Gastroesophageal sphincter (tissue), 4 donors: ENCODE data around the gene SGO2. TPM values are rescaled to one million over a fixed set of nuclear protein-coding genes. Genes with fewer than 3 reads are reported as not detected.

Experiments
- ATAC-seq: fragments of 150-250 bp; one replicate; pipeline ENCODE4 v1.9.1; 2016; ENCODE audit warnings: mild to moderate bottlenecking, moderate library complexity
- H3K27ac ChIP-seq, 4 donors: fragments of 200-600 bp; sonication (generic) in 3 of 4; 1 replicate in 3 of 4; 2 replicates in 1 of 4; pipeline ENCODE4 v1.5.1; 2016 to 2019
- H3K27me3 ChIP-seq: fragments of 200-600 bp; sonication (generic); one replicate; pipeline ENCODE4 v1.5.1; 2019
- H3K36me3 ChIP-seq, 2 donors: fragments of 200-600 bp; sonication (generic); one replicate each; pipeline ENCODE4 v1.5.1; 2019; ENCODE audit warnings: control low read depth in 1 of 2
- H3K4me1 ChIP-seq, 3 donors: fragments of 200-600 bp; sonication (generic); 1 replicate in 2 of 3; 2 replicates in 1 of 3; pipeline ENCODE4 v1.5.1; 2016 to 2019; ENCODE audit warnings: control low read depth in 2 of 3
- H3K4me3 ChIP-seq, 2 donors: fragments of 200-600 bp; sonication (generic); one replicate each; pipeline ENCODE4 v1.5.1; 2019; ENCODE audit warnings: mild to moderate bottlenecking in 1 of 2, moderate library complexity in 1 of 2
- H3K9me3 ChIP-seq, 3 donors: fragments of 200-600 bp; sonication (generic); one replicate each; pipeline ENCODE4 v1.5.1; 2017 to 2019; ENCODE audit warnings: control low read depth in 2 of 3
- EP300 ChIP-seq: sonication (generic); formaldehyde crosslinking; IDR thresholded peaks from one replicate; pipeline ENCODE4 v1.6.1; 2017; ENCODE audit warnings: antibody characterized with exemption, mild to moderate bottlenecking
- POLR2A ChIP-seq, 2 donors: fragments of 450-650 bp; IDR thresholded peaks; one replicate each; pipeline ENCODE4 v1.6.1; 2017; ENCODE audit warnings: antibody characterized with exemption in 2 of 2, mild to moderate bottlenecking in 2 of 2, moderate library complexity in 1 of 2
- POLR2AphosphoS5 ChIP-seq: sonication (generic); formaldehyde crosslinking; IDR thresholded peaks from one replicate; pipeline ENCODE4 v1.6.1; 2017; ENCODE audit warnings: antibody characterized with exemption
- WGBS, 2 donors: methylation state at CpG; one replicate each; pipeline ENCODE4 v1.1.5; 2018; ENCODE audit warnings: low coverage in 1 of 2; 5-methylcytosine and 5-hydroxymethylcytosine counted together
- total RNA-seq, 4 donors: library from RNA; depleted of rRNA; stranded (reverse); fragments of >200 nt; gene quantifications; one replicate each; pipeline ENCODE4 v1.1.0, GENCODE V29; 2016
- TF ChIP-seq, protein P1 (sequence below), 4 experiments: fragments of 200-600 bp in 2 of 4; fragments of 450-650 bp in 2 of 4; sonication (generic) in 1 of 4; IDR thresholded peaks; one replicate each; pipeline ENCODE4 v1.5.1; 2017 to 2019; ENCODE audit warnings: antibody characterized with exemption in 4 of 4, mild to moderate bottlenecking in 2 of 4, moderate library complexity in 2 of 4

SGO2 gene
- total RNA-seq, 4 donors from 2014 or later, result 0.62 to 1.8 (median 1.4) TPM

DNA sequence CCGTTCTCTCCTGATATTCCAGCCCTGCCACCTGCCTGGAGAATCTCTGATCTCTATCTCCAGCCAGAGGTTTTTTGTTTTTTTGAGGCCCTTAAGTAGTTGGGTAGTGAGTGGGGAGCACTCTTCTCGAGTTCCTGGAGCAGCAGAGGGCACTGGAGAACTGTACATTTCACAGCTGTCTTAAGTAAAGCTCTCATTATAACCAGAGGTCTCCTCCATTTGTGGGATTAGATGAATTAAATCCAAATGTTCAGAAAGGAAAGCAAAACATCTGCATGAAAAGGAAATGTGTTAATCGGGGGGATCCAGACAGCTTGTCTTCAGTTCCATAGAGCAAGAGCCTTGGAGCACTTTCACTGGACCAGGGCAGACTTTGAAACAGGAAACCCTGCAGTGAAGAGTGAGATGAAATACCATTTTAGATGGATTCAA, 92.6 kb downstream of the SGO2 start:
- 43 to 54% methylated on average over 3 of the region's 3 CpGs for WGBS, 2 donors
- Histone ChIP-seq H3K27ac (no peak overlapping the region), H3K27me3 (no peaks in the 10 kb centered on the region), H3K4me3 (no peak overlapping the region), H3K9me3 (no peaks in the 10 kb centered on the region), H3K4me1 (peaks cover 0 to 13% (median 0%) of the 10 kb centered on the region in 3 donors), H3K36me3 (peaks cover 0 to 32% of the 10 kb centered on the region in 2 donors)
- no peak for TF ChIP-seq POLR2AphosphoS5
- no peak for TF ChIP-seq EP300
- TF ChIP-seq, protein P1, sequence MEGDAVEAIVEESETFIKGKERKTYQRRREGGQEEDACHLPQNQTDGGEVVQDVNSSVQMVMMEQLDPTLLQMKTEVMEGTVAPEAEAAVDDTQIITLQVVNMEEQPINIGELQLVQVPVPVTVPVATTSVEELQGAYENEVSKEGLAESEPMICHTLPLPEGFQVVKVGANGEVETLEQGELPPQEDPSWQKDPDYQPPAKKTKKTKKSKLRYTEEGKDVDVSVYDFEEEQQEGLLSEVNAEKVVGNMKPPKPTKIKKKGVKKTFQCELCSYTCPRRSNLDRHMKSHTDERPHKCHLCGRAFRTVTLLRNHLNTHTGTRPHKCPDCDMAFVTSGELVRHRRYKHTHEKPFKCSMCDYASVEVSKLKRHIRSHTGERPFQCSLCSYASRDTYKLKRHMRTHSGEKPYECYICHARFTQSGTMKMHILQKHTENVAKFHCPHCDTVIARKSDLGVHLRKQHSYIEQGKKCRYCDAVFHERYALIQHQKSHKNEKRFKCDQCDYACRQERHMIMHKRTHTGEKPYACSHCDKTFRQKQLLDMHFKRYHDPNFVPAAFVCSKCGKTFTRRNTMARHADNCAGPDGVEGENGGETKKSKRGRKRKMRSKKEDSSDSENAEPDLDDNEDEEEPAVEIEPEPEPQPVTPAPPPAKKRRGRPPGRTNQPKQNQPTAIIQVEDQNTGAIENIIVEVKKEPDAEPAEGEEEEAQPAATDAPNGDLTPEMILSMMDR (IDR thresholded peaks at IDR 0.05), result peak in 1 of 4 experiments; percentile 7
- no peak for TF ChIP-seq POLR2A (IDR thresholded peaks at IDR 0.05)
- ATAC-seq, result no peak

DNA sequence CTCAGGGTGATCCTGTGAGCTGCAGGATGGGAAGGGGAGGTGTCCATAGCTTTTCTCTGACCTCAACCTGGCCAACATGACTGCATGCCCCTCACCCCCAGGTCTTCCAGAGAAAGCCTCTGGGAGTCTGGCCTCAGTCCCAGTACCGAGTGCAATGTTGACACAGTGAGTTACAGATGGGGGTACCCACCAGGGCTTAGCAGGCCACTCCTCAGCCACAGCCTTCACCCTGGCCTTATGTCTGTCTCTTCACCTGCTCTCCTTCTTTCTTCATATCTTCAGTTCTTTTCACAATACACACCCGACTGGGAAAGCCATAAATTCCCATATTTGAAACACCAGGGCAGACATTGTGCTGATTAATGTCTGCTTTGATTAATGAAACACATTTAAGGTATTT, 93.3 kb downstream of the SGO2 start:
- WGBS, 2 donors, result 40% methylated on average over 2 of the region's 2 CpGs
- TF ChIP-seq, protein P1 (IDR thresholded peaks at IDR 0.05), result no peak
- TF ChIP-seq POLR2AphosphoS5, result no peak
- no peak for TF ChIP-seq EP300
- TF ChIP-seq POLR2A (IDR thresholded peaks at IDR 0.05), result no peak
- no peaks in the 10 kb centered on the region for H3K27me3 ChIP-seq
- no peak for ATAC-seq
- peaks cover 0 to 32% of the 10 kb centered on the region in 2 donors for H3K36me3 ChIP-seq
- no peak overlapping the region for H3K4me3 ChIP-seq
- no peak overlapping the region for H3K27ac ChIP-seq
- H3K4me1 ChIP-seq, result peaks cover 0 to 13% (median 0%) of the 10 kb centered on the region in 3 donors
- no peaks in the 10 kb centered on the region for H3K9me3 ChIP-seq

DNA sequence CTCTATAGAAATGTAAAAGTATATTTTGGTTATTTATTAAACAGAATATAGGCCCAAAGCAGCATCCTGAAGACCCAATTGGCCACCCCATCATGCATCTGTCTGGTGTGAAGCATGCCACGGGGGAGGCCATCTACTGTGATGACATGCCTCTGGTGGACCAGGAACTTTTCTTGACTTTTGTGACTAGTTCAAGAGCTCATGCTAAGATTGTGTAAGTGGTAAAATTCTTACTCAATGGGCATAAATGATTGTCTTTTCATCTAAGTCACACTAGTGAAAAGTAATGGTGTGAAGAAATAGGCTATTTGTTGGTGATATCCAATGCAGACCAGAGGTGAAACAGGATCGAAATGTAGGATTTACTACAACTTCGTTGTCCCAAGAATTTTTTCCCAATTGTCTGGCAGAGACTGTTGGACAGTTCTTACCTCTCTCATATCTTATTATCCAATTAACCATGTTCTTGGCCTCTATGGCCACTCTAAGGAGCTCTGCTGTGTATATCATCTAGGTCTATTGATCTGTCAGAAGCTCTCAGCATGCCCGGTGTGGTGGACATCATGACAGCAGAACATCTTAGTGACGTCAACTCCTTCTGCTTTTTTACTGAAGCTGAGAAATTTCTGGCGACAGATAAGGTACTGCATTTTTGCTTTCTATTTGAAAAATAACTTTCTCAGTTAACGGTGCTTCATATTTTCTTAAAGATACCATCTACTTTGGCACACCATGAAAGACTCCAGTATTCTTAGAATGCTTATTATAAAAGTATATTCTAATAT, 94.8 kb downstream of the SGO2 start:
- H3K4me3 ChIP-seq, result no peak overlapping the region
- no peak overlapping the region for H3K27ac ChIP-seq
- WGBS, 2 donors, result 85 to 90% methylated on average over 7 of the region's 7 CpGs
- TF ChIP-seq POLR2A (IDR thresholded peaks at IDR 0.05) (no peak), EP300 (no peak), POLR2AphosphoS5 (no peak)
- TF ChIP-seq, protein P1 (IDR thresholded peaks at IDR 0.05), result no peak
- H3K9me3 ChIP-seq, result no peaks in the 10 kb centered on the region
- peaks cover 0 to 31% of the 10 kb centered on the region in 2 donors for H3K36me3 ChIP-seq
- H3K4me1 ChIP-seq, result peaks cover 0 to 13% (median 0%) of the 10 kb centered on the region in 3 donors
- no peaks in the 10 kb centered on the region for H3K27me3 ChIP-seq
- no peak for ATAC-seq

DNA sequence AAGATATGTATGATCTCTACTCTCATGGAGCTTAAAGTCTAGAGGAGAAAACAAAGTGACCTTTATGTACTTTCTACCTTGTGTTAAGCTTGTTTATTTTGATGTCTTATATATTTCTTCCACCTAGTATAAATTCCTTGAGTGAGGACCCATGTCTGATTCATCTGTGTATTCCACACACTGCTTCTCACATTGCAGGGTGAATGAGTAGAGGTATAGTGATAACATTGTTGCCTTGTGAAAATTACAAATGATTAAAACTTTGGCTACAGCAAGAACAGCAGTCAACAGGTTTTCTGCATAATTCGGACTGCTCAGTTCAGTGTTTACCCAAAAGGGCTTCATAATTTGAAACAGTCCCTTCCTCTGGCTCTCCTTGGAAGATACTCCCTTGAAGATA, 96.1 kb downstream of the SGO2 start:
- TF ChIP-seq, protein P1 (IDR thresholded peaks at IDR 0.05), result no peak
- no peaks in the 10 kb centered on the region for H3K9me3 ChIP-seq
- peaks cover 0 to 13% (median 0%) of the 10 kb centered on the region in 3 donors for H3K4me1 ChIP-seq
- no peaks in the 10 kb centered on the region for H3K27me3 ChIP-seq
- 60 to 88% methylated on average over 1 of the region's 1 CpG for whole genome bisulfite sequencing, 2 donors
- H3K27ac ChIP-seq, result no peak overlapping the region
- peaks cover 0 to 42% of the 10 kb centered on the region in 2 donors for H3K36me3 ChIP-seq
- H3K4me3 ChIP-seq, result no peak overlapping the region
- no peak for ATAC-seq

DNA sequence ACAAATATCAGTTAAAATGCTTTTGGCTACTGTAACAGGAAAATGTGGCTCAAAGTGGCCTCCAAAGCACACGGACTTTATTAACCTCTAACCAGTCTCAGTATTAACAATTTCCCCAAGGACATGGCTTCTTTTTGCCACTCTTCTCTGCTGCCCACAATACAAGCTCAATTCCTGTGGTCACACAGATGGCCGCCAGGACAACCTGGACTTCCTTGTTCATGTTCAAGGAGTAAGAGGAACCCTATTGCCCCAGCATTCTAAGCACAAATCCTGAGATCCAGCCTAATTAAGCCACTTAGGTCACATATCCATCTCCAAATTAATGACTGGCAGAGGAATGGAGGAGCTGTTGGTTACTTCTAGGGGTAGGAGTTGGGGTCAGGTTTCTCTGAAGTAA, 98.0 kb downstream of the SGO2 start:
- 75 to 95% methylated on average over 2 of the region's 2 CpGs for WGBS, 2 donors
- TF ChIP-seq POLR2AphosphoS5 (no peak), POLR2A (IDR thresholded peaks at IDR 0.05) (no peak), EP300 (no peak)
- TF ChIP-seq, protein P1 (IDR thresholded peaks at IDR 0.05), result no peak
- Histone ChIP-seq H3K27ac (no peak overlapping the region), H3K9me3 (no peaks in the 10 kb centered on the region), H3K4me1 (peaks cover 0 to 2% (median 0%) of the 10 kb centered on the region in 3 donors), H3K36me3 (peaks cover 0 to 56% of the 10 kb centered on the region in 2 donors), H3K4me3 (no peak overlapping the region), H3K27me3 (no peaks in the 10 kb centered on the region)
- no peak for ATAC-seq
